Measurements from ENCODE around the gene OGFRL1. TPM values are rescaled to one million over a fixed set of nuclear protein-coding genes. Genes with fewer than 3 reads are reported as not detected.
"Not testable (repeated sequence)": the region's sequence is repeated elsewhere in the genome, so short reads cannot be mapped to it uniquely, and the experiment has no call there.

The OGFRL1 gene
- total RNA-seq, 2 donors from 2014 or later, result 8.6 to 22.6 TPM

DNA sequence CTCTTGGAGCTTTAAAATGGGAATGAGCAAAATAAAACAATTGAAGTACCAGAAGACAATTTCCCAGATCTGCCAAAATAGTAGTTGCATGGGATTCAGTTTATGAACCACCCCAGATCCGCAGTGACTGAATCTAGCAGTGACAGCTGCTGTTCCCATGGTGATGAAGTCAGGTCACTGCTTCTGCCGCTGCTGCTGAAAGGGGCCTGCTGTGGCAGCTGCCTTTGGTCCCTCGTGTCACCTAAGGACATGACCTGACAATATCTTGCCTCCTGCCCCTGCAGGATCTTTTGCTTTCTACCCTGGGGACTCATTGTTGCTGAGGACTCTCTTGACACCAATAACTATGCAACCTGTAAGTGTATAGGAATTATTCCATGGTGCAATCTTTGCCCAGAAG lies 34.3 kb upstream of the OGFRL1 start:
- no peak for DNase-seq
- intact Hi-C loops (cut with DNase I), result no loop called here
- no peak for ATAC-seq

DNA sequence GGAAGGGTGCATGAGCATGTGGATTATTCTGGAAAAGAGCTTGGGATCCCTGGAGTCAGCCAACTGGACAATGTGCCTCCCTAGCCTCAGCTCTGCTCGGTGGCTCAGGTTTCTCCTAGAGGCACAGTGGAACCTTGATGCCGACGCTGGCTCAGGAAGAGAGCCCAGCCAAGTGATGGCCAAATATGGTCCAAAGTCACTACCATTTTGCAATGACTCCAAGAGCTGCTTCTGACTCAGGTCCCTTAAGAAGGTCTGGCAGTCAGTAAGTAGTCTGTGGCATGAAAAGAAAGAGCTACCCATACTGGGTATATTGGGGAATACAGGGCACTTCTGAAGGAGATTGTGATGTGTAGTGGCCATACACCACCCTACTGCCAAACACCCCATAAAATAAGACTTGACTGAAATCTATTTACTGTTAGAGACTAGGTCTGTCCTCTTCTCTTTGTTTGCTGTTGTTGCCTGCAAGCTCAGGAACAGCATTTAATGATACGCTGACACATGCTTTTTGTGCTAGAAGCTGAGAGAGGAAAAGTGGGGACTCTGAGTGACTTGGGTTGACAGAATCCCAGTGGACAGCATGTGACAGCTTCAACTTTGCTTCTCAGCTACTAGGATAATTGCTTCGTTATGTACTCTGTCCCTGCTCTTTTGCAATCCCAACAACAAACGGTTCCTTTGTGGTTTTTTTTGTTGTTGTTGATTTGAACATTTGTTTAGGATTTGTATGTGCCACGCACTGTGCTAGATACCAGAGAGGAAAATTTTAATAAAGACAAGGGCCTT lies 30.3 kb upstream of the OGFRL1 start:
- TF ChIP-seq, protein P1, sequence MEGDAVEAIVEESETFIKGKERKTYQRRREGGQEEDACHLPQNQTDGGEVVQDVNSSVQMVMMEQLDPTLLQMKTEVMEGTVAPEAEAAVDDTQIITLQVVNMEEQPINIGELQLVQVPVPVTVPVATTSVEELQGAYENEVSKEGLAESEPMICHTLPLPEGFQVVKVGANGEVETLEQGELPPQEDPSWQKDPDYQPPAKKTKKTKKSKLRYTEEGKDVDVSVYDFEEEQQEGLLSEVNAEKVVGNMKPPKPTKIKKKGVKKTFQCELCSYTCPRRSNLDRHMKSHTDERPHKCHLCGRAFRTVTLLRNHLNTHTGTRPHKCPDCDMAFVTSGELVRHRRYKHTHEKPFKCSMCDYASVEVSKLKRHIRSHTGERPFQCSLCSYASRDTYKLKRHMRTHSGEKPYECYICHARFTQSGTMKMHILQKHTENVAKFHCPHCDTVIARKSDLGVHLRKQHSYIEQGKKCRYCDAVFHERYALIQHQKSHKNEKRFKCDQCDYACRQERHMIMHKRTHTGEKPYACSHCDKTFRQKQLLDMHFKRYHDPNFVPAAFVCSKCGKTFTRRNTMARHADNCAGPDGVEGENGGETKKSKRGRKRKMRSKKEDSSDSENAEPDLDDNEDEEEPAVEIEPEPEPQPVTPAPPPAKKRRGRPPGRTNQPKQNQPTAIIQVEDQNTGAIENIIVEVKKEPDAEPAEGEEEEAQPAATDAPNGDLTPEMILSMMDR (IDR thresholded peaks at IDR 0.05), result no peak
- TF ChIP-seq POLR2A (IDR thresholded peaks at IDR 0.05), result no peak
- ATAC-seq, result no peak
- DNase-seq, result no peak
- intact Hi-C loops (cut with DNase I), result no loop called here
- Histone ChIP-seq H3K36me3 (replicated peaks in 1 of 2; ENCODE audit: insufficient read depth in 1 of 2, low read depth in 2 of 2) (no peaks in the 10 kb centered on the region), H3K27me3 (no peaks in the 10 kb centered on the region), H3K4me3 (no peak overlapping the region), H3K9me3 (no peaks in the 10 kb centered on the region), H3K4me1 (no peaks in the 10 kb centered on the region), H3K27ac (no peak overlapping the region)
- WGBS, 2 donors, result 69 to 70% methylated on average over 7 of the region's 7 CpGs

More for the DNA sequence above, 34.3 kb upstream of the OGFRL1 start:
- Histone ChIP-seq H3K27ac (no peak overlapping the region), H3K27me3 (no peaks in the 10 kb centered on the region), H3K4me3 (no peak overlapping the region), H3K9me3 (no peaks in the 10 kb centered on the region), H3K36me3 (replicated peaks in 1 of 2; ENCODE audit: insufficient read depth in 1 of 2, low read depth in 2 of 2) (no peaks in the 10 kb centered on the region), H3K4me1 (no peaks in the 10 kb centered on the region)
- WGBS, 2 donors, result 27 to 30% methylated on average over 3 of the region's 3 CpGs
- TF ChIP-seq, protein P1 (IDR thresholded peaks at IDR 0.05), result no peak
- TF ChIP-seq POLR2A (IDR thresholded peaks at IDR 0.05), result no peak

- Histone ChIP-seq H3K9me3 (no peaks in the 10 kb centered on the region), H3K36me3 (replicated peaks in 1 of 2; ENCODE audit: insufficient read depth in 1 of 2, low read depth in 2 of 2) (no peaks in the 10 kb centered on the region), H3K4me3 (no peak overlapping the region), H3K27ac (no peak overlapping the region), H3K4me1 (no peaks in the 10 kb centered on the region), H3K27me3 (no peaks in the 10 kb centered on the region)
- TF ChIP-seq POLR2A (IDR thresholded peaks at IDR 0.05), result no peak
- TF ChIP-seq, protein P1 (IDR thresholded peaks at IDR 0.05), result no peak
- intact Hi-C loops (cut with DNase I), result no loop called here
- DNase-seq (no peak), ATAC-seq (no peak)
- WGBS, 2 donors, result 69 to 78% methylated on average over 2 of the region's 2 CpGs
Measured at GRCh38 chr6:71259888-71260604, 28.6 kb upstream of the OGFRL1 start.

DNA sequence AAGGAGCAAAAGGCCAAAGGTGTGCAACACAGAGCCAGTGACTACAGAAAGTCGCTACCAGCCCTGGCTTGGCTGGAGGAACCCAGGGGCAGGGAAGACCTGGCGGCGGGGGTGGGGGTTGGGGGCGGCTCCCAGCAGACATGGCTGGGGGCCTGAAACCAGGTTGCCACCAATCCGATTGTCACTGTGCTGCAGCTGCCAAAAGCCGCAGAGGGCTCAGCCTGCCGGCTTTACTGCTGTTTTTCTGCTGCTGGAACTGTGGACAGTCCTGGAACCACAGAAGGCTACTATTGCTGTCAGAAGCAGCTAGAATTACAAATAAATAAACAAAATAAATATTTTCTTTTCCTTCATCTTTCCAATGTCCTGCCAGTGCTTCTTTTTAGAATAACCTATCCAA lies 25.7 kb upstream of the OGFRL1 start:
- DNase-seq, result no peak
- no peaks in the 10 kb centered on the region for H3K27me3 ChIP-seq
- no peaks in the 10 kb centered on the region for H3K36me3 ChIP-seq (replicated peaks in 1 of 2; ENCODE audit: insufficient read depth in 1 of 2, low read depth in 2 of 2)
- 81 to 85% methylated on average over 7 of the region's 7 CpGs for WGBS, 2 donors
- H3K4me3 ChIP-seq, result no peak overlapping the region
- H3K27ac ChIP-seq, result no peak overlapping the region
- intact Hi-C loops (cut with DNase I), result no loop called here
- no peak for TF ChIP-seq POLR2A (IDR thresholded peaks at IDR 0.05)
- TF ChIP-seq, protein P1 (IDR thresholded peaks at IDR 0.05), result no peak
- no peak for ATAC-seq
- no peaks in the 10 kb centered on the region for H3K9me3 ChIP-seq
- H3K4me1 ChIP-seq, result no peaks in the 10 kb centered on the region

GRCh38 chr6:71266392-71266791 lies 22.2 kb upstream of the OGFRL1 start:
- not testable (repeated sequence) for ATAC-seq, H3K9me3 ChIP-seq

More at GRCh38 chr6:71266392-71266791, 22.2 kb upstream of the OGFRL1 start:
- H3K4me1 ChIP-seq; intact Hi-C loops (cut with DNase I); H3K27me3 ChIP-seq; DNase-seq; H3K36me3 ChIP-seq (replicated peaks in 1 of 2; ENCODE audit: insufficient read depth in 1 of 2, low read depth in 2 of 2); H3K27ac ChIP-seq; H3K4me3 ChIP-seq: not testable (repeated sequence)
- WGBS, 2 donors, result 88% methylated on average over 7 of the region's 24 CpGs; no CpG with 5 or more reads in 1 of the 2 donors

All from body of pancreas (tissue), 4 donors.